Measurements from ENCODE around the gene GPR15.

DNA sequence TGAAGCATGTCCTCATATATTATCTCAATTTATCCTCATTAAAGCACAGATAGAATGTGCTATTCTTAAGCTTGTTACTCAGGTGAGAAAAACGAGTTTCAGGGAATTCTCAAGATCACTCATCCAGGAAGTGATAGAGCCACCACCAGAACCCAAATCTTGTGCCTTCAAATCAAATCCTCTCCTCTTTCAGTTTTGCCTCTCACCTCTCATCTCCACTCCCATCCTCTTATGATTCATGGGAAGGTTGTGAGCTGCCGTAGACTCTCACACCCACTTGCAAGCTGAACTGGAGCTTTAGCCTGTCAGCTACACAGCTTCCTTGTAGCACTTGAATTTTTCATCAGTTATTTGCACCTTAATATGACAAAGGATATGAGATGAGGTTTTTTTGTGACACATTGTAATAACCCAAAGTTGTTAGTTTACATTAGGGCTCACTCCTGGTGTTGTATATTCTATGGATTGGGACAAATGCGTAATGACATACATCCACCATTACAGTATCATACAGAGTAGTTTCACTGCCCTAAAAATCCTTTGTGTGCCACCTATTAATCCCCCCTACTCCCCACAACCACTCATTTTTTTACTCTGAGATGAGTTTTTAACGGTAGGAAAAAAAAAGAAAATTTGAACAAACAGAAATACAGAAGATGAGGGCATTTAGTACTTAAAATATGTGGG is 25.7 kb downstream of the GPR15 start:
- TF ChIP-seq EZH2 (optimal IDR thresholded peaks at IDR 0.05; ENCODE audit: low read depth, low read length) (no peak), CTCF (IDR thresholded peaks at IDR 0.05; ENCODE audit: low read length) (no peak)

All from MM.1S (cell line).